Measurements from ENCODE around the gene MTM1.

Gene MTM1

GRCh38 chrX:150680974-150681373 is 112.6 kb downstream of the MTM1 start:
- DNase-seq: no peak

GRCh38 chrX:150683112-150683511 is 114.7 kb downstream of the MTM1 start:
- DNase-seq: no peak

- DNase-seq: peak; percentile 64
Measured at GRCh38 chrX:150683536-150684146, 115.2 kb downstream of the MTM1 start.

- DNase-seq: no peak
Measured at GRCh38 chrX:150688911-150689451, 120.6 kb downstream of the MTM1 start.

- no peak for DNase-seq
Measured at GRCh38 chrX:150690126-150690525, 121.7 kb downstream of the MTM1 start.

- no peak for DNase-seq
Measured at GRCh38 chrX:150692296-150692695, 123.9 kb downstream of the MTM1 start.

GRCh38 chrX:150692831-150693724 is 124.7 kb downstream of the MTM1 start, which contains the start of gene MTMR1:
MTMR1 (plus strand) TSS chrX:150693396; CDS start chrX:150693531, 135 bp downstream.
- no peak for DNase-seq

GRCh38 chrX:150693725-150694574 is 125.5 kb downstream of the MTM1 start:
- DNase-seq: peak; percentile 75

GRCh38 chrX:150694738-150695410 is 126.5 kb downstream of the MTM1 start:
- DNase-seq: peak; percentile 44

- no peak for DNase-seq
Measured at GRCh38 chrX:150696331-150696730, 127.9 kb downstream of the MTM1 start.

GRCh38 chrX:150696866-150697265 is 128.4 kb downstream of the MTM1 start:
- DNase-seq: no peak

GRCh38 chrX:150697641-150698040 is 129.2 kb downstream of the MTM1 start:
- no peak for DNase-seq

GRCh38 chrX:150698981-150699380 is 130.6 kb downstream of the MTM1 start:
- DNase-seq: no peak

GRCh38 chrX:150700107-150700506 is 131.7 kb downstream of the MTM1 start:
- no peak for DNase-seq

GRCh38 chrX:150701377-150701776 is 133.0 kb downstream of the MTM1 start:
- DNase-seq: no peak

GRCh38 chrX:150702966-150703694 is 134.7 kb downstream of the MTM1 start:
- no peak for DNase-seq

- no peak for DNase-seq
Measured at GRCh38 chrX:150703695-150703974, 135.2 kb downstream of the MTM1 start.

- peak; percentile 48 for DNase-seq
Measured at GRCh38 chrX:150704030-150704613, 135.7 kb downstream of the MTM1 start.

- no peak for DNase-seq
Measured at GRCh38 chrX:150712619-150713018, 144.2 kb downstream of the MTM1 start.

- no peak for DNase-seq
Measured at GRCh38 chrX:150715184-150715583, 146.8 kb downstream of the MTM1 start.

GRCh38 chrX:150719621-150720020 is 151.2 kb downstream of the MTM1 start:
- no peak for DNase-seq

All from activated CD4-positive, alpha-beta T cell treated with anti-CD3 and anti-CD28 coated beads, Interleukin-2, amount 50 U/mL, for 16 hours (primary cell).